Activated naive CD4-positive, alpha-beta T cell treated with anti-CD3 and anti-CD28 coated beads, Interleukin-2, amount 50 U/mL, for 72 hours (primary cell): ENCODE data around the gene ZNF780B. TPM values are rescaled to one million over a fixed set of nuclear protein-coding genes. Genes with fewer than 3 reads are reported as not detected.

Experiments
- ATAC-seq, 2 donors: fragments of 150-1000 bp; cut with Tn5 transposase; 2 replicates each; pipeline ENCODE4 v1.10.0; 2021; ENCODE audit warnings: mild to moderate bottlenecking in 2 of 2, moderate library complexity in 2 of 2
- DNase-seq, 2 donors: peaks; one replicate each; pipeline ENCODE4 v3.0.0; 2021 to 2022; ENCODE audit warnings: low spot score in 2 of 2
- H3K27ac Mint-ChIP-seq, 2 donors: one replicate each; pipeline ENCODE4 v1.8.0; 2022; ENCODE audit warnings: mild to moderate bottlenecking in 2 of 2, mixed read lengths in 2 of 2
- H3K36me3 Mint-ChIP-seq, 2 donors: one replicate each; pipeline ENCODE4 v1.8.0; 2022; ENCODE audit warnings: mixed read lengths in 2 of 2
- H3K9me3 Mint-ChIP-seq, 2 donors: one replicate each; pipeline ENCODE4 v1.8.0; 2022; ENCODE audit warnings: mixed read lengths in 2 of 2
- total RNA-seq, 2 donors: library from RNA; stranded (reverse); gene quantifications; one replicate each; pipeline ENCODE4 v1.2.3, GENCODE V29; 2022

ZNF780B gene
- total RNA-seq, 2 donors from 2014 or later: 5.4 to 21.5 TPM

DNA sequence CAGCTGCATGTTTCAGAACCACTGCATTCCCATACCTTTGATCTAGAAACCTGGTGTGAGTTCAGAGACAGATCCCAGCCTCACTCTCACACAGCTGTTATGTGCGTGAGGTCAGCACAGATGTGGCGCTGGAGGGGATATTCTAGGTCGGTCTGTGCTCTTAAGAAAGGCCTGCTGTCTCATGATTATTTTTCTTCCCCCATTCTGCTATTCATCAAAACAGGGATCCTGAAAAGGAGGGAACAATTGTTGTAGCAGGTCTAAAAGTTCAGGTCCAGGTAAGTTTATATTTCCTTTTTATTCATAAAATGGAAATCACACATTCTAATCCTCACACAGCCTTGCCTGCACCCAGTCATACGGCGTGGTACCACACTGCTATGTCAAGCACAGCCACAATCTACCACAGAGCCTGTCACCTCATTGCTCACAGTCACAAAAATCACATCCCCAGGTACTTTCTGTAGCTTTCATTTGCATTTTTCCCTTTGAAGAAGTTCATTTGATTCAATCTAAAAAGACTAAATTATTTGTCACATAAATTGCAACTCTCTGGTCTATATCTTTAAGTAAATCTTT lies 58.3 kb downstream of the ZNF780B start:
- Mint-ChIP-seq H3K27ac (peak overlapping the region; percentile 97 to 98), H3K36me3 (peaks cover 33 to 43% of the 10 kb centered on the region in 2 donors), H3K9me3 (peaks cover 6 to 16% of the 10 kb centered on the region in 2 donors)
- peak; percentile 39 to 61 for ATAC-seq
- DNase-seq: peak in 1 of 2 donors; percentile 22

DNA sequence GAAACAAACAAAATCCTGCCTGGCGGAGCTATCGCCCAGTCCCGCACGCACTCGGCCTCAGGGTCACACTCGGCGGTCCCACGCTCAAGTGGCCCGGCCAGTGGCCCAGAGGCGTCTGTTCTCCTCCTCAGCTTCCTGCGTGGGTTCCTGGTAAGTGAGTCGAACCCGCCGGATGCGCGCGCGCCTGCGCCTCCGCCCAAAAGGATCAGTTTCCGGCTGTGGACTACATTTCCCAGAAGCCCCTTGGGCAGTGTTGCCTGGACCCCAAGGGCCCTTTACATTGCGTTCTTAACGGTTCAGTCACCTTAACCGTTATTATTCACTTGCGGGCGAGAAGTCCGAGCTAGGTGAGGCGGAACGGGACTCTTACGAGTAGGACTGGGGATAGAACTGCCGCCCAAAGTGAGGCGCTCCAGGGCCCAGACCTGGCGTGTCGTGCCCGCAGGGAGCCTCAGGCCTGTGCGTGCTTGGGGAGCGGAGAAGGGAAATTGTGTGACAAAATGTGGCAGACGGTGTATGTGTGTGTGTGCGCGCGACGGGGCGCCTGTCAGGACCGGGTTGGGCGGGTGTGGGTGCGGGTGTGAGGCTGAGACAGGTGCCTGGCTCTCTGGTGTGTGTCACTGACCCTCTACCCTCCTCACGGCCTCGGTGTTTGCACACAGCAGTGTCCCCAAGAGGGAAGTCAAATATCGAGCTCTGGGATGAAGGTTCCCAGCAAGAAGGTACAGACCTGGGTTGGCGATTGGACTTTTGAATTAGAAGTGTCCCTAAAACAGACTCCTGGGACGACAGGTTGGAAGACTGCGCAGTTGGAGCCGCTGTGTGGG lies 59.0 kb downstream of the ZNF780B start, which contains the start of gene ZNF546:
ZNF546 (plus strand) TSS at position 250 of the 827 bp plus-strand sequence. CDS start 1,267 bp downstream, outside the sequence.
- DNase-seq: peak; percentile 88 to 89
- Mint-ChIP-seq H3K27ac (peak within 1 kb of the TSS; percentile 97 to 98), H3K36me3 (peaks cover 33 to 49% of the 10 kb centered on the region in 2 donors), H3K9me3 (peaks cover 7 to 17% of the 10 kb centered on the region in 2 donors)
- ATAC-seq: peak; percentile 78 to 94

DNA sequence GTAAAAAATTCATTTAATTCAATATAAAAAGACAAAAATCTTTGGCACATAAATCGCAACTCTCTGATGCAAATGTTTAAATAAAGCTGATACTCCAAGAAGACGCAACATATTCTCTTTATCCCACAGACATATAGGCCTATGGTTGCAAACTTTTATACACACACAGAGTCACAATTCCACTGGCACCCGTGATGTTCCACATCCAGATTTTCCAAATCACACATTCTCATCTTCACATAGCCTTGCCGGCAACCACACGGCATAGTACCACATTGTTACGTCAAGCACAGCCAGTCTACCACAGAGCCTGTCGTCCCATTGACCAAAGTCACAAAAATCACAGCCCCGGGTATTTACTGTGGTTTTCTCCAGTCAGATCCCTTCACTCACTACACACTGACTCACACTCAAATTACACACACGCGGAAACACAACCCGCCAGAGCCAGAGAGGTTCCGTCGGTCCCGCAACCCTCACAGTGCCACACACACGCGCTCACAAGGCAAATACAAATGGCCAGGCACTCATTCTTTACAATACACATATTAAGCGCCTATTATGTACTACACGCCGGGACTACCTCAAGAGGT lies 59.7 kb downstream of the ZNF780B start:
- ATAC-seq: peak; percentile 68 to 75
- H3K9me3 Mint-ChIP-seq: peaks cover 7 to 17% of the 10 kb centered on the region in 2 donors
- peak overlapping the region; percentile 97 to 98 for H3K27ac Mint-ChIP-seq
- DNase-seq: peak in 1 of 2 donors; percentile 82
- H3K36me3 Mint-ChIP-seq: peaks cover 33 to 49% of the 10 kb centered on the region in 2 donors

DNA sequence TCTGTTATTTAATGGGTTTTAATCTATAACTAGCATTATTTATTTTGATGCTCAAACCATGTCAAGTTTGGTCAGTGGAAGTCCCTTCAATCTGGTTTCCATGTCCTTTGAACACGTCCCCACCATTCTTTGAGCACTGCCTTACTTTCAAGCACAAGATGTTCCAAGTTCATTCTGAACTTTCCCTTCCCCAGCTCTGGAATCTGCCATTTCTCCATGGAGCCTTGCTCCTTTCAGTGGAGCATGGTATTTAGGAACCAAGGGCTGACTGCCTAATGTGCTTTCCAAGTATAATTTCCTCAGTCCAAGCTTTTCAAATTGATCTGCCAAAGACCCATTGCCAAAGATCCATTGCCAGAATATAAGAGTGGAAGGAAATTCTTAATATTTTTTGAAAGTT lies 60.2 kb downstream of the ZNF780B start:
- DNase-seq: no peak
- ATAC-seq: no peak
- Mint-ChIP-seq H3K36me3 (peaks cover 33 to 49% of the 10 kb centered on the region in 2 donors), H3K27ac (peak overlapping the region in 1 of 2 donors; percentile 98), H3K9me3 (peaks cover 7 to 17% of the 10 kb centered on the region in 2 donors)

DNA sequence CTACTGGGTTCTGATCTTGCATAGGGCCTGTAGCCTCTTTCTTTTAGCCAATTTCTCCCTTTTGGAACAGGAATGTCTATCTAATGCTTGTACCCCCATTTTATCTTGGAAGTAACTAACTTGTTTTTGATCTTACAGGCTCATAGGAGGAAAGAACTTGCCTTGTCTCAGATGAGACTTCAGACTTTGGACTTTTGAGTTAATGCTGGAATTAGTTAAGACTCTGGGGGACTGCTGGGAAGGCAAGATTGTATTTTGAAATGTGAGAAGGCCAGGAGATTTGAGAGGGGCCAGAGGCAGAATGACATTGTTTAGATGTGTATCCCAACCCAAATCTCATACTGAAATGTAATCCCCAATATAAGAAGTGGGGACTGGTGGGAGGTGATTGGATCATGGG lies 61.7 kb downstream of the ZNF780B start:
- H3K27ac Mint-ChIP-seq: no peak overlapping the region

DNA sequence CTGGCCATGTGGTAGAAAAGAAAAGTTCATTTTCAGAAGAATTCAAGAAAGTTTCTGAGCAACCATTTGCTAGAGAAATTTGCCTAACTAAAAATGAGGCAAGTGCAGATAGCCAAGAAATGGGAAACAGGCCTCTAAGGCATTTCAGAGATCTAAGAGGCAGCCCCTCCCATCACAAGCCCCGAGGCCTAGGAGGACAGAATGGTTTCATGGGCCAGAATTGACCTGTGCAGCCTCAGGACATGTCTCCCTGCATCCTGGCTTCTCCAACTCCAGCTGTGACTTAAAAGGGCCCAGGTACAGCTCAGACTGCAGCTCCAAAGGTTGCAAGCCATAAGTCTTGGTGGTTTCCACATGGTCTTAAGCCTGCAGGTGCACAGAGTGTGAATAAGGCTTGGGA lies 62.4 kb downstream of the ZNF780B start:
- no peak overlapping the region for H3K27ac Mint-ChIP-seq
- ATAC-seq: no peak

More for the DNA sequence above, 61.7 kb downstream of the ZNF780B start:
- DNase-seq (no peak), ATAC-seq (no peak)
- H3K36me3 Mint-ChIP-seq: peaks cover 33 to 49% of the 10 kb centered on the region in 2 donors
- H3K9me3 Mint-ChIP-seq: peaks cover 7 to 17% of the 10 kb centered on the region in 2 donors

DNA sequence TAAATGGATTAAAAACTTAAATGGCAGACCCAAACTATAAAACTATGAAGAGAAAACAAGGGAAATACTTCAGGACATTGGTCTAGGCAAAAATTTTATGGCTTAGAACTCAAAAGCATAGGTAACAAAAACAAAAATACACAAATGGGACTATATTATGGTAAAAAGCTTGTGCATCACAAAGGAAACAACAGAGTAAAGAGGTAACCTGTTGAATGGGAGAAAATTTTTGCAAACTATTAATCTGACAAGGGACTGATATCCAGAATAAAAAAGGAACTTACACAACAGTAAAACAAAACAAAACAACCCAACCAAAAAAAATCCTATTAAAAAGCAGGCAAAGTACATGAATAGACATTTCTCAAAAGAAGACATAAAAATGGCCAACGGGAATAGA lies 68.4 kb downstream of the ZNF780B start:
- Mint-ChIP-seq H3K27ac (no peak overlapping the region), H3K36me3 (peaks cover 31 to 57% of the 10 kb centered on the region in 2 donors), H3K9me3 (peaks cover 23 to 26% of the 10 kb centered on the region in 2 donors)
- ATAC-seq: no peak
- no peak for DNase-seq

More for the DNA sequence above, 62.4 kb downstream of the ZNF780B start:
- DNase-seq: no peak
- Mint-ChIP-seq H3K9me3 (peaks cover 7 to 17% of the 10 kb centered on the region in 2 donors), H3K36me3 (peaks cover 33 to 49% of the 10 kb centered on the region in 2 donors)

DNA sequence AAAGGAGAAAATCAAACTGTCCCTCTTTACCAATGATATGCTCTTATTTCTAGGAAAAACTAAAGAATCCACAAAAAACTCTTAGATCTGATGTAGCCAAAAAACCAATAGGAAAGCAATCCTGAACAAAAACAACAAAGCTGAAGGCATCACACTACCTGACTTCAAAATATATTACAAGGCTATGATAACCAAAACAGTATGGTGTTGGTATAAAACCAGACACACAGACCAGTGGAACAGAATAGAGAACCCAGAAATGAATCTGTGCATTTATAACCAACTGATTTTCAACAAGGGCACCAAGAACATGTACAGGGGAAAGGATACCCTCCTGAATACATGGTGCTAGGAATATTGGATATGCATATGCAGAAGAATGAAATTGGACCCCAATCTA lies 68.9 kb downstream of the ZNF780B start:
- H3K27ac Mint-ChIP-seq: no peak overlapping the region
- DNase-seq (no peak), ATAC-seq (no peak)
- peaks cover 23 to 26% of the 10 kb centered on the region in 2 donors for H3K9me3 Mint-ChIP-seq
- peaks cover 31 to 58% of the 10 kb centered on the region in 2 donors for H3K36me3 Mint-ChIP-seq

DNA sequence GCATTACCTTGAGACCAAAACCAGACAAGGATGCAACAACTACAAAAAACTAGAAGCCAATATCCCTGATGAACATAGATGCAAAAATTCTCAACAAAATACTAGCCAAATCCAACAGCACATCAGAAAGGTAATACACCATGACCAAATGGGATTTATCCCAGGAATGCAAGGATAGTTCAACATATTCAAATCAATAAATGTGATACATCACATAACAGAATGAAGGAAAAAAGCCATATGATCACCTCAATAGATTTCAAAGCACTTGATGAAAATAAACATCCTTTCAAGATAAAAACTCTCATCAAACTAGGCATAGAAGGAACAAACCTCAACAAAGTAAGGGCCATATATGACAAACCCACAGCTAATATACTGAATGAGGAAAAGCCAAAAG lies 69.4 kb downstream of the ZNF780B start:
- Mint-ChIP-seq H3K27ac (no peak overlapping the region), H3K9me3 (peaks cover 23 to 26% of the 10 kb centered on the region in 2 donors), H3K36me3 (peaks cover 31 to 58% of the 10 kb centered on the region in 2 donors)
- no peak for ATAC-seq
- no peak for DNase-seq

DNA sequence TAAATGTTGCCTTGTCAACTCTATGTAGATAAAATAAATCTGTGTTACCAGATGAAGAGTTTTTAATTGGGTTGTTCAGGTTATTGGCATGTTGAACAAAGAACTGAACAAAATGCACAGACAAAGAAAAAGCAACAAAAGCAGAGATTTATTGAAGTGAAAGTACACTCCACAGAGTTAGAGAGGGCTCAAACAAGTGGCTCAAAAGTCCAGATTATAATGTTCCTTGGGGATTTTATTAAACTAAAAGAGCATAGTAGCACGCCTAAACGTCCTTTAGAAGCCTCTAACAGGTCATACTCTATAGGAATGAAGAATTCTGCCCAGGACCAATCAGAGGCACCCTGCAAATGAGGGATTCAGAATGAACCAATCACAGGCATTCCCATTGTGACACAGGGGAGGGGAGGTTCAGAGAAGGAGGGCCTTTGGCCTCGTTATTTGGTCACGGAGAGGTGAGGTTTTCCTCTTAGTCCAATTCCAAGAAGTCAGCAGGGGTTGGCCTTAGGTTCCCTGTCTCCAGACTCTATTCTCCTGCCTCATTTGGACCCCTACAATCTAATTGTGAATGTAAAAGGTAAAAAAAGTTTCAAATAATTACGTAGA lies 72.2 kb downstream of the ZNF780B start:
- ATAC-seq (no peak), DNase-seq (no peak)
- peaks cover 47 to 79% of the 10 kb centered on the region in 2 donors for H3K36me3 Mint-ChIP-seq
- H3K9me3 Mint-ChIP-seq: peaks cover 23 to 26% of the 10 kb centered on the region in 2 donors
- H3K27ac Mint-ChIP-seq: no peak overlapping the region

DNA sequence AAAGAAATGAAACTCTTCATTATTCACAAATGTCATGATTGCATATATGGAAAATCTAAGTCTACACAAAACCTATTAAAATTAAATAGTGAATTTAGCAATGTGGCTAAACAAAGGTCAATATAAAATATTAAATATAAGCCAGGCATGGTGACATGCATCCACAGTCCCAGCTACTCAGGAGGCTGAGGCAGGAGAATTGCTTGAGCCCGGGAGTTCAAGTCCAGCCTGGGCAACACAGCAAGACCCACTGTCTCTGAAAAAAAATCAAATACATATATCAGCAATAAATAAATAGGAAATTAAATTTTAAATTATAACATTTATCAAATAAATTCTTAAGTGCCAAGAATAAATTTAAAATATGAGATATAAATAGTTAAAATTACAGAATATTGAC lies 73.1 kb downstream of the ZNF780B start:
- Mint-ChIP-seq H3K27ac (no peak overlapping the region), H3K36me3 (peaks cover 47 to 76% of the 10 kb centered on the region in 2 donors), H3K9me3 (peaks cover 23 to 25% of the 10 kb centered on the region in 2 donors)
- no peak for DNase-seq
- no peak for ATAC-seq

Other genes with a start within 250 kb of the ZNF780B start
- 10 to 100 TPM in 1 of 2 donors, 1 to 10 TPM in 1; 8.9 to 10.3 TPM for gene DYRK1B, start 222.1 kb downstream of the ZNF780B start, total RNA-seq
- gene FBL, start 209.9 kb downstream of the ZNF780B start, total RNA-seq: 100 to 1,000 TPM; 515 to 771 TPM
- 1 to 10 TPM; 4.6 to 8.2 TPM for gene FCGBP, start 121.6 kb downstream of the ZNF780B start, total RNA-seq
- gene PSMC4, start 85.1 kb downstream of the ZNF780B start, total RNA-seq: 100 to 1,000 TPM in 1 of 2 donors, 10 to 100 TPM in 1; 93.6 to 114 TPM
- 1 to 10 TPM; 3.1 to 4.7 TPM for gene ZNF546, start 59.2 kb downstream of the ZNF780B start, total RNA-seq
- 10 to 100 TPM; 12.7 to 17.8 TPM for gene ZNF780A, start 34.7 kb upstream of the ZNF780B start, total RNA-seq
- gene MAP3K10, start 135.2 kb upstream of the ZNF780B start, total RNA-seq: 10 to 100 TPM; 11.1 to 11.6 TPM
- not detected for gene TTC9B, start 162.2 kb upstream of the ZNF780B start, total RNA-seq
- gene CCNP, start 170.5 kb upstream of the ZNF780B start, total RNA-seq: under 1 TPM in 1 of 2 donors, not detected in 1; 0.43 TPM
- 100 to 1,000 TPM; 171 to 214 TPM for gene AKT2, start 229.1 kb upstream of the ZNF780B start, total RNA-seq